ENCODE results near the gene BUD31.

- TF ChIP-seq POLR2AphosphoS5 (IDR thresholded peaks at IDR 0.05; ENCODE audit: control insufficient read depth, insufficient read depth, low read depth, low read length) = no peak
- TF ChIP-seq EP300 (IDR thresholded peaks at IDR 0.05; ENCODE audit: low read length) = no peak
- TF ChIP-seq HOMEZ (CRISPR knock-in tag; IDR thresholded peaks at IDR 0.05) = no peak
- TF ChIP-seq MAX (CRISPR knock-in tag; IDR thresholded peaks at IDR 0.05) = no peak
These were observed 45.5 kb upstream of the BUD31 start for GRCh38 chr7:99363286-99363685.
